MM.1S (cell line): ENCODE results near the gene ABL2.

Experiments
- EZH2 ChIP-seq: fragments of 300-600 bp; sonication (generic); optimal IDR thresholded peaks from 2 replicates; pipeline ENCODE3; 2017; ENCODE audit warnings: low read depth, mild to moderate bottlenecking, antibody characterized with exemption, low read length, mixed read lengths
- TF ChIP-seq, protein P1 (sequence below): fragments of 300-600 bp; sonication (generic); IDR thresholded peaks from 2 replicates; pipeline ENCODE4 v1.5.1; 2016; ENCODE audit warnings: antibody characterized with exemption, low read length, mixed read lengths

- TF ChIP-seq, protein P1, sequence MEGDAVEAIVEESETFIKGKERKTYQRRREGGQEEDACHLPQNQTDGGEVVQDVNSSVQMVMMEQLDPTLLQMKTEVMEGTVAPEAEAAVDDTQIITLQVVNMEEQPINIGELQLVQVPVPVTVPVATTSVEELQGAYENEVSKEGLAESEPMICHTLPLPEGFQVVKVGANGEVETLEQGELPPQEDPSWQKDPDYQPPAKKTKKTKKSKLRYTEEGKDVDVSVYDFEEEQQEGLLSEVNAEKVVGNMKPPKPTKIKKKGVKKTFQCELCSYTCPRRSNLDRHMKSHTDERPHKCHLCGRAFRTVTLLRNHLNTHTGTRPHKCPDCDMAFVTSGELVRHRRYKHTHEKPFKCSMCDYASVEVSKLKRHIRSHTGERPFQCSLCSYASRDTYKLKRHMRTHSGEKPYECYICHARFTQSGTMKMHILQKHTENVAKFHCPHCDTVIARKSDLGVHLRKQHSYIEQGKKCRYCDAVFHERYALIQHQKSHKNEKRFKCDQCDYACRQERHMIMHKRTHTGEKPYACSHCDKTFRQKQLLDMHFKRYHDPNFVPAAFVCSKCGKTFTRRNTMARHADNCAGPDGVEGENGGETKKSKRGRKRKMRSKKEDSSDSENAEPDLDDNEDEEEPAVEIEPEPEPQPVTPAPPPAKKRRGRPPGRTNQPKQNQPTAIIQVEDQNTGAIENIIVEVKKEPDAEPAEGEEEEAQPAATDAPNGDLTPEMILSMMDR = no peak
- no peak for TF ChIP-seq EZH2
These were observed 679 bp downstream of the ABL2 start for GRCh38 chr1:179228783-179229213.
